Fibroblast of pulmonary artery (primary cell): ENCODE measurements around the gene S100A1.
"Not testable (repeated sequence)": the region's sequence is repeated elsewhere in the genome, so short reads cannot be mapped to it uniquely, and the experiment has no call there.

Experiments
- DNase-seq: peaks from one replicate; pipeline ENCODE4 v3.0.0-alpha.2; 2010; ENCODE audit warnings: low read depth
- H3K4me3 ChIP-seq: replicated peaks from 2 replicates; pipeline ENCODE4 v1.5.1; 2011; ENCODE audit warnings: low read depth, mild to moderate bottlenecking, control low read depth, low read length, moderate library complexity
- TF ChIP-seq, protein P1 (sequence below): IDR thresholded peaks from 2 replicates; pipeline ENCODE4 v1.5.1; 2011; ENCODE audit warnings: mild to moderate bottlenecking, control low read depth, low read length, inconsistent platforms; ENCODE audit errors: missing control alignments

Gene S100A1

DNA sequence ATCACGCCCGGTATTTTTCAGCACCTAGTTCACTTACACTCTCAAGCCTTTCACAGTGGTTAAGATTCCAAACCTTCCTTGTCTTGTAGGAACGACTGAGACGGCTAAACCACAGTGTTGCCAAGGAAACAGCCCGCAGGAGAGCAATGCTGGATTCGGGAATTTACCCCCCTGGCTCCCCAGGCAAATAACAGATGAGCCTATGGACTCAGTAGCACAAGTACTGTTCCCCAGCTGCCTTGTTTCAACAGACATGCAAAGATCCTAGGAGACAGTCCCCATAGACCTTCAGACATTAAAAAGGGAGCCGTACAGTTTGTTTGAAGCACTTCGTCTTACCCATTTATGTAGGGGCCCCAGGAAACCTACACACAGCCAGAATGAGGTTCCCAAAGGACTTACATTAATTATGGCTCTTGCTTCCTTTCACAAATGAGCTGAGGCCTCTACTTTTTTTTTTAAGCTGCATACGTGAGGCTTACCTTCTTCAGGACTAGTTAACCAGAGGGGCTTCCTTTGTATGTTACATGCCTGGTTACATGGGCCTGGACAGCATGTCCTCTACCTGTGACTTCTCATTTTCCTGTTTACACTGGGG, 33.0 kb downstream of the S100A1 start:
- DNase-seq, result no peak
- no peak overlapping the region for H3K4me3 ChIP-seq
- TF ChIP-seq, protein P1, sequence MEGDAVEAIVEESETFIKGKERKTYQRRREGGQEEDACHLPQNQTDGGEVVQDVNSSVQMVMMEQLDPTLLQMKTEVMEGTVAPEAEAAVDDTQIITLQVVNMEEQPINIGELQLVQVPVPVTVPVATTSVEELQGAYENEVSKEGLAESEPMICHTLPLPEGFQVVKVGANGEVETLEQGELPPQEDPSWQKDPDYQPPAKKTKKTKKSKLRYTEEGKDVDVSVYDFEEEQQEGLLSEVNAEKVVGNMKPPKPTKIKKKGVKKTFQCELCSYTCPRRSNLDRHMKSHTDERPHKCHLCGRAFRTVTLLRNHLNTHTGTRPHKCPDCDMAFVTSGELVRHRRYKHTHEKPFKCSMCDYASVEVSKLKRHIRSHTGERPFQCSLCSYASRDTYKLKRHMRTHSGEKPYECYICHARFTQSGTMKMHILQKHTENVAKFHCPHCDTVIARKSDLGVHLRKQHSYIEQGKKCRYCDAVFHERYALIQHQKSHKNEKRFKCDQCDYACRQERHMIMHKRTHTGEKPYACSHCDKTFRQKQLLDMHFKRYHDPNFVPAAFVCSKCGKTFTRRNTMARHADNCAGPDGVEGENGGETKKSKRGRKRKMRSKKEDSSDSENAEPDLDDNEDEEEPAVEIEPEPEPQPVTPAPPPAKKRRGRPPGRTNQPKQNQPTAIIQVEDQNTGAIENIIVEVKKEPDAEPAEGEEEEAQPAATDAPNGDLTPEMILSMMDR, result no peak

DNA sequence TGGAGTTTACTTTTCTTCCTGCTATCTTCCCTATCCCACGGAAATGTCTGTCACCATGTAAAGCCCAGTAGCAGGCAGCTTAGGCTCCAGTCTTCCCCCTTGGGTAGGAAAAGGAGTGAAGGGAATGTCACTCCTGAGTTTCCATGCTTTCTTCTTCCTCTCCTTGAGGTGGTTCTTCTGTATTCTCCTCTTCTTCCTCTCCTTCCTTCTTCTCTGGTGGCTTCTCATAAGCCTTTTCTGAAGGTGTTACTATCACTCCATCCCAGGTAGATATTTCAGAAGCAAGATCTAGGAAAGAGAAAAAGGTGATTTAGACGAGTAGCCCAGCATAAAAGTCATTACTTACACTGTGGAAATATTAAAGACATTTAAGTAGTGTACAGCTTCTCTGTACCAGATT, 34.0 kb downstream of the S100A1 start:
- TF ChIP-seq, protein P1, result no peak
- DNase-seq, result no peak
- H3K4me3 ChIP-seq, result no peak overlapping the region

DNA sequence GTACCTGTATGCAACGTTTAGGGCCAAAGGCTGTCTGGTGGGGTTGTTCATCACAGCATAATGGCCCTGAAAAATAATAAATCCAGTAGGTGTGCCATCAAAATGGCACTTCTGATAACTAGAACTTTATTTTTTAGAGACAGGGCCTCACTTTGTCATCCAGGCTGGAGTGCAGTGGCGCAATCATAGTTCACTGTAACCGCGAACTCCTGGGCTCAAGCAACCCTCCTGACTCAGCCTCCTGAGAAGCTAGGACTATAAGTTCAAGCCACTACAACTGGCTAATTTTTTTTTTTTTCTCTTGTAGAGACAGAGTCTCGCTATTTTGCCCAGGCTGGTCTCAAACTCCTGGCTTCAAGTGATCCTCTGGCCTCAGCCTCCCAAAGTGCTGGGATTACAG, 35.0 kb downstream of the S100A1 start:
- H3K4me3 ChIP-seq, result no peak overlapping the region
- DNase-seq, result peak; percentile 49
- TF ChIP-seq, protein P1, result no peak

DNA sequence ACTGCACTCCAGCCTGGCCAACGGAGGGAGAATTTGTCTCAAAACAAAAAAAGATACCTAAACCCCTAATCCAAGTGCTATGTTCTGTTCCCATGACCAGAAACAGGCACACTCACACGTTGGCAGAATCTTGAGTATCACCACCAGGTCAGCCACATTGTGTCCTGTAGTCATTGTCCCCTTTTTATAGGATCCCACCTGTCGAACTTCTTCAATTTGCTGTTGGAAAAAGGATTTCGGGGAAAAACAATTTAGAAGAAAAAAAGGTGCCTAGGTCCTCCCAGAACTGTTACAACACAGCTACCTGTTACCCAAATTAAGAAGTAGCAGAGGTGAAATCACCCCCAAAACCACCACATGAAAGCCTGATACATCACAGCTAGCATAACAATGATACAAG, 39.2 kb downstream of the S100A1 start:
- TF ChIP-seq, protein P1, result no peak
- H3K4me3 ChIP-seq, result no peak overlapping the region
- no peak for DNase-seq

DNA sequence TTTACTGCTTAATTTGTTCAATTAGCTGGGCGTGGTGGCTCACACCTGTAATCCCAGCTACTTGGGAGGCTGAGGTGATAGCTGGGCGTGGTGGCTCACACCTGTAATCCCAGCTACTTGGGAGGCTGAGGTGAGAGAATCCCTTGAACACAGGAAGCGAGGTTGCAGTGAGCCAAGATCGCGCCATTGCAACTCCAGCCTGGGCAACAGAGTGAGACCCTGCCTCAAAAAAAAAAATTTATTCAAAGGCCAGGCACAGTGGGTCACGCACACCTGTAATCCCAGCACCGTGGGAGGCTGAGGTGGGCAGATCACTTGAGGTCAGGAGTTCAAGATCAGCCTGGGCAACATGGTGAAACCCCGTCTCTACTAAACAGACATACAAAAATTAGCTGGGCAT, 40.4 kb downstream of the S100A1 start:
- H3K4me3 ChIP-seq, DNase-seq: not testable (repeated sequence)

DNA sequence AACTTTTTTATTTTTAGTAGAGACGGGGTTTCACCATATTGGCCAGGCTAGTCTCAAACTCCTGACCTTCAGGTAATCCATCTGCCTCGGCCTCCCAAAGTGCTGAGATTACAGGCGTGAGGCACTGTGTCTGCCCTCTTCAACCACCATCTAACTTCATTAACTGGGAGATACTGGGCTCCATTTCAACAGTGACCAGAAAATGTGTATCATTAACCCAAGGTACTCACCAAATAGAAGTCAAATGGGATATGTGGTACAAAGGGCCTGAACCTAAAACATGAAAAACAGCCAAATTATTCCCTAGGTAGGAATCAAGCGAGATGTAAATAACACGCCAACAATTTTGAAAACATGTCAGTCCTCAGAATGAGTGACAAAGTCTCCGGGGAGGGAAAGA, 41.4 kb downstream of the S100A1 start:
- TF ChIP-seq, protein P1, result no peak
- peak overlapping the region; percentile 95 for H3K4me3 ChIP-seq
- no peak for DNase-seq

DNA sequence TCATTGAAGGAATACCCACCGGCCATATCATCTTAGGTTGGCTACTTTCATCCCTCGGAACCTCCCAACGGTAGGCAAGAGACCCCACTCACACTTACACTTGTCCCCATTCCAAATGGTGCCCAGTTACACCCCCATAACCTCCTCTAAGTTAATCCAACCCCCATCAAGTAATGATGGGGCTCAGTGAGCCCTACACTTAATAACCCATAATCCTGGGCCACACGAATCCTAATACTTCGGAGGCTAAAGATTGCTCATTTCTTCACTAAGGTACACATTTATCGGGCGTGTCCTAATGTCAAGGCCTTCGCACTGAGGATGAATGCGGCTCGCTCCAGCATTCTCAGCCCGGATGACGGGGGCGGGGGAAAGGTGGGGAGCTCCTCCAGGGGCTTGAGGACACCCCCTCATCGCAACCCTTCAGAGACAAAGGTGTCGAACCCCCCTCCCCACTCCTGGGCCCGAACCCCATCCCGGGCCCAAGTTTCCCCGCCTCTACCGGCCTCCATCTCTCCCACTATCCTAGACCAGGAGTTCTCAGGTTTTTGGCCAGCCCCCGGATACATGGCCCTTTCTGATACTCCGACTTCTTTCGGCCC, 42.1 kb downstream of the S100A1 start:
- no peak for DNase-seq
- TF ChIP-seq, protein P1, result no peak
- H3K4me3 ChIP-seq, result peak overlapping the region; percentile 95
